PFSK-1 (cell line): ENCODE data around the gene GCM1.

Source experiments
- FOXP2 ChIP-seq: optimal IDR thresholded peaks from 2 replicates; pipeline ENCODE3; 2011; ENCODE audit warnings: borderline replicate concordance, control low read depth, inconsistent platforms; ENCODE audit not compliant: insufficient read depth; ENCODE audit errors: extremely low read length, extremely low read depth
- POLR2AphosphoS5 ChIP-seq: IDR thresholded peaks from 2 replicates; pipeline ENCODE4 v1.6.1; 2012; ENCODE audit warnings: low read depth, mild to moderate bottlenecking, control low read depth, low read length, moderate library complexity
- TAF1 ChIP-seq: IDR thresholded peaks from 2 replicates; pipeline ENCODE4 v1.6.1; 2012; ENCODE audit warnings: low read length, control low read depth, borderline replicate concordance; ENCODE audit not compliant: insufficient read depth

DNA sequence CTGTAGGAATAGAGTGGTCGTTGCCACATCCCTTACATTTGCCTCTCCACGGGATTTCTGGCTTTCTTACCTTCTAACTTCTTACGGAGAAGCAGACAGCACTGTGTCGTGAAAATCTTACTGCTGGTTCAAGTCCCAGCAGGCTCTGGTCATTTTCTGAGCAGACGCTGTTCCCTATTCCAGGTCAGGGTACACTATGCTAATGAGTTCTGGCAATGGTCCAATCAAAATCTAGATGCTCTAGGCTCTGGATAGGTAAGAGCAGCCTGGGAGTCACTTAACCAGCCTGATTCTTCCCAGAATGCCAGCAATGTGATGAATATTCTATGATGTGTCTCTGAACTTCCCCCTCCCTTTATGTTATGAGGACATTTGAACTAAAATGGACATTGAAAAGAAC lies at the start of gene GCM1:
- TF ChIP-seq TAF1 = no peak
- TF ChIP-seq POLR2AphosphoS5 = no peak
- TF ChIP-seq FOXP2 = no peak
